ACHN (cell line): Measurements from ENCODE around the gene IST1.

ENCODE experiments used
- DNase-seq: peaks from one replicate; pipeline ENCODE4 v3.0.0-alpha.2; 2015
- in situ Hi-C: cut with HindIII; loops from 2 replicates; pipeline ENCODE4 v1.10.0; 2017; ENCODE audit warnings: low sequenced_read_pairs, low pct_ligation_motif_present, low pct_unique_long_range_greater_than_20kb

The IST1 gene

DNA sequence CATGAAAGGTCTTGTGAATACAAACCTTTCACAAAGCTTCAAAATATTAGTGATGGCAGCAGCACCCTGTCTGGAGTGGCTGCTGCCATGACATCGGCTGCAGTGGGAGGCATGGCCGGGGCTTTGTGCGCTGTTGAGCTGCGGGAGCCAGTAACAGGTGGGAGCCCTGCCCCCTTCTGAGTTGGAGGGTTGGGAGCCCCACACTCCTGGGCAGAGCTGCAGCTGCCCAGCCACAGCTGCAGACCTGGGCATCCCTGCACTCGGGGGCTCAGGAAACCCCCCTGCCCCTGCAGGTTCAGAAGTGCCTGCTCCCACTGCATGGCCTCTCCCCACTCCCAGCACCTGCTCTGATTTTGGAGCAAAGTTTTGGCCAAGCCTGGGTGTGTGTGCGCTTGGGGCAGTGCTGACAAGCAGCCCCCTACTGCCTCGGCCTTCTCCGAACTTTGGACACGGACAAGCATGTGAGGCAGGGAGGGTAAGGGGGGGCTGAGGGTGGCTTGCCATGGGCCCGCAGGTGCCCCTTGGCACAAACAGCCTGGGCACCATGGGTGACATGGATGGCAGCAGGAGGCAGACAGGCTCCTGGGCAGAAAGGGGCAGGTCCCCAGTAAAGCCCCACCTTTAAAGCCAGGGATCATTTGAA, 42.7 kb downstream of the IST1 start:
- DNase-seq = no peak
- in situ Hi-C loops = no loop called here

DNA sequence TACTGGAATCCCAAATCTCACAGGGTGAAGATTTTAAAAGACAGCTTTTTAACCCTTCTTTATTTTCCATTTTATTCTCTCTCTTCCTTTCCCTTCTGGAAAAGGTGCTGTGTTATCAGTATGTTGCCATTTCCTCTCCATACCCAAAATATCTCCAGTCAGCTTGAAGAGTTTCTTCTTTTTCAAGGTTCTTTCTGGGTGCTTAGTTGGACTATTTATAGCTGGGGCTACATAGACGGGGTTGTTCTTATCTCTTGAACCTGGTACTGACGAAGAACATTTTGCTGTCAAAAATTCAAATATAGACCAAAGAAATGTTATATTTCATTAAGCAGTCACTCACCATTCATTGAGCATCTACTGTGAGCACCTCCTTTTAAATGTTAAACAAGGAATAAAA, 48.6 kb downstream of the IST1 start:
- in situ Hi-C loops = no loop called here
- DNase-seq = no peak

DNA sequence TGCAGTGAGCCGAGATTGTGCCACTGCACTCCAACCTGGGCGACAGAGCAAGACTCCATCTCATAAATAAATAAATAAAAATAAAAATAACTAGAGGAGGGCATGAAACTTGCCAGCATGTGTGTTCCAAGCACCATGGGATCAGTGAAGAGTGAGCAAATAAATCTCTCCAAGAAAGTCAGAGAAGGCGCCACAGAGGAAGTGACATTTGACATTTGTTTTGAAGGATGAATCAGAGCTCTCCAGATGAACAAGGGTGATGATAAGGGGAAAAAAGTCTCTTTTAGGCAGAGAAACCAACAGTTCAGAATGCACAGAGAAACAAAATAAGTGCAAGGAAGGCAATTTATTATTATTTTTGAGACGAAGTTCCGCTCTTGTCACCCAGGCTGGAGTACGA, 50.3 kb downstream of the IST1 start:
- in situ Hi-C loops = no loop called here
- no peak for DNase-seq

DNA sequence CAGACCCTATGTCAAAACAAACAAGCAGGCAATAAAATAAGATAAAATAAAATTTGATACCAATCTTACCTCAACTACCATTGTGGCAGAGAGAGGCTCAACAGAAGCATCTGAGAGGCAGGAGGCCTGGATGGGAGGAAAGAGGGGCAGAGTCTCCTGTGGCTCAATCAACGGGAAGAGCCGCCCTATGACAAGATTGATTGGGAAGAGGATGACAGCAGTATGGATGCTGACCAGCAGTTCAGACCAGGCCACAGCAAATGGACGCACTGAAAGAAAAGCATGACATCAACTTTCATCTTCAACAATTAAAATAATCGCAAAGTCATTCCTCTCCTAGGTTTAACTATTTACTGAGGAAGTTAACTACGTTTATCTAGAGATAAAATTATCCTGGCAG, 57.5 kb downstream of the IST1 start:
- in situ Hi-C loops = no loop called here
- no peak for DNase-seq

DNA sequence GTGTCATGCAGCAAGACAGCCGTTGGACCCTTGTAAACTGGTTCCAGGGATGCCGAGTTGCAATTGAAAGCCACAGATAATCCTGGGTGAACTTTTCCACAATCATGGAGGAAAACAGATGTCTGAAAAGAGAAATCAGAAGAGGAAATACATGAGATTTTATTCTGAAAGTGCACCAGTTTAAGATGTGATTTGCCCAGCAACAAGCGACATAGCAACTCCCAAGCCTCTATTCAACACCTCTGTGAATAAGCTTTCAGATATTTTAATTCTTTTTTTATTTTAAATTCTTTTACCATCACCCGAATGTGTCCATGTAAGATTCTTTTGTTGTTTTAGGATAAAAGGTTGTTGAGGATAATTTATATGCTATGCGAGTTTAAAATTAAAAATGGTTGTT, 58.8 kb downstream of the IST1 start:
- in situ Hi-C loops = no loop called here
- DNase-seq = no peak

DNA sequence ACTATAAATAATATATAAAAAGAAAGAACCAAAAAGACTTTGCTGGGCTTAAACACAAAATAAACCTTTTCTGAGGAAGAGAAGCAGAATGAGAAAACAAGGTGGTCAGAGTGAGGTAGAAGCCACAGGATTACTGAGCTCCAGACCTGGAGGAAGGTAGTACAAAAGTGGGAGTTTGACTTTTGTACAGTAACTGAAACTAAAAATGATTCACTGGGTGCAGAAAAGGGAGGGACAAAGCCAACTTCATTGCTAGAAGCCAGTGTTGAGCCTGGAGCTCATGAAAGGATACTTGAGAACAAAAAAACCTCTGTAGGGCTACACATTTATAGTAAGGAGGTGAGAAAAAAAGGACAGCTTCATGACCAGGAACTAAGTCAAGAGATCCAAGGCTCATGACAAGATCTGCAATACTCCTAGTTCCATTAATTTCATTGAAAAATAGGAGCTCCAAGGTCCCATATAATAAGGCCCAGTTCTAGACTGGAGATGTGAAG, 59.4 kb downstream of the IST1 start:
- in situ Hi-C loops = no loop called here
- no peak for DNase-seq

DNA sequence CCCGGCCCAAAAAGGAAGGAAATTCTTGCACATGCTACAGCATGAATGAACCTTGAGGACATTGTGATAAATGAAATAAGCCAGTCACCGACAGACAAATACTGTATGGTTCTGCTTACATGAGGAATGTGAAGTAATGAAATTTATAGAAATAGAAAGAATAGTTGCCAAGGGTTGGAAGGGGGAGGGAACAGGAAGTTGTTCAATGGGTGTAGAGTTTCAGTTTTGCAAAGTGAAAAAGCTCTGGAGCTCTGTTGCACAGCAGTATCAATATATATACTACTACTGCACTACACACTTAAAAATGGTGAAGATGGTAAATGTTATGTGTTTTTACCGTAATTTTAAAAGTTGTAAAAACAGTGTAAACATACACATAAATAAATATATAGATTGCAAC, 61.2 kb downstream of the IST1 start:
- no peak for DNase-seq
- in situ Hi-C loops = no loop called here

DNA sequence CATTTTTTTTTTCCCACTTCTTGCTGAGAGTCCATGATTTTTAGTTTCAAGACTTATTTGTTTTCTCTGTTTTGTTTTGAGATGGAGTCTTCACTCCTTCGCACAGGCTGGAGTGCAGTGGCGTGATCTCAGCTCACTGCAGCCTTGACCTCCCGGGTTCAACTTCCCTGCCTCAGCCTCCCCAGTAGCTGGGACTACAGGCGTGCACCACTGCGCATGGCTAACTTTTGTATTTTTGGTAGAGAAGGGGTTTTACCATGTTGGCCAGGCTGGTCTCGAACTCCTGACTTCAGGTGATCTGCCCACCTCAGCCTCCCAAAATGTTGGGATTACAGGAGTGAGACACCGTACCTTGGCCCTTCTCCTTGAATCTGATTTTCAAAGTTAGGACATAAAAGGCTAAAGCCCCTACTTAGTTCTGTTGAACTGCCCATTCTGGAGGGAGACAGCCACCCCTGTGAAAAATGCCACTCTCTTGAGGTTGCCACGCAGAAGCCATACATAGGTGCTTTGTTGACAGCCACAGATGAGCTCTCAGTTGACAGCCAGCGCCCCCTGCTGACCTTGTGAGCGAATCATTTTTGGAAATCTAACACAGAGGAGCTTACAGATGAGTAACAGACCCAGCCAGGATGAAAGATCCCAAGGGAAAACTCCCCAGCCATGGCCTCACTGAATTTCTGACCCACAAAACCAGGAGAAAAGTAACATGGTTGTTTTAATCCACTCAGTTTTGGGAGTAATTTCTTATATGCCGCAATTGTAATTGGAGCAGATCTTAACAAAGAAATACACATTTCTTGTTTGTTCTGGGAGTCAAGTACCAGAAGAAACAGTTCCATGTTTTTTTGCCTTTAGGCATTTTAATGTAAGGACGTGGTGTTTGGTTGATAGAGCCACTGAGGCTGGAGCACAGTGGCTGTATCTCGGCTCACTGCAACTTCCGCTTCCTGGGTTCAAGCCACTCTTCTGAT, 66.0 kb downstream of the IST1 start:
- peak; percentile 83 for DNase-seq
- in situ Hi-C loops = no loop called here

DNA sequence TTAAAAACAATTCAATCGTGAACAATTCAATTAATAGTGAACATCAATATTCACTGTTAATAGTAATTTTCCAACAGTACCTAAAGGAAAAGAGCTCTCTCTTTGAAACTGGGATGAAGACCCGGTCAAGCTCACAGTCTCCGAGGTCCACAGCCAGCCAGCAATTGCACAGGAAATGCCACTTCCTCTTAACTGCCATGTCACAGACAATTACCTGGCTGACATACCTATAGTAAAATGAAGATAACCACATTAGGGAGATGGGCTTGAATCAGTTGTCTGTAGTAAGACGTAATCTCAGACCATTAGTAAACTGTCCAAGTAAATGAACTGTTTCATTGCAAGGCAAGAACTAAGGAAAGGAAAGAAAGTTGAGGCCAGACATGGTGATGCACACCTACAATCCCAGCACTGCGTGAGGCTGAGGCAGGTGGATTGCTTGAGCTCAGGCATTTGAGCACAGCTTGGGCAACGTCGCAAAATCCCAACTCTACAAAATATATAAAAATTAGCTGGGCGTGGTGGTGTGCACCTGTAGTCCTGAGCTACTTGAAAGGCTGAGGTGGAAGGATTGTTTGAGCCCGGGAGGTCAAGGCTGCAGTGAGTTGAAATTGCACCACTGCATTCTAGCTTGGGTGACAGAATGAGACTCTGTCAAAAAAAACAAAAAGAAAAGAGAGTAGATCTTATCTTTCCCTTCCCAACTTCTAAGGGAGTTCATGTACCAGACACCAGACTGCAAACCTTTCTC, 68.0 kb downstream of the IST1 start:
- in situ Hi-C loops = no loop called here
- DNase-seq = no peak

DNA sequence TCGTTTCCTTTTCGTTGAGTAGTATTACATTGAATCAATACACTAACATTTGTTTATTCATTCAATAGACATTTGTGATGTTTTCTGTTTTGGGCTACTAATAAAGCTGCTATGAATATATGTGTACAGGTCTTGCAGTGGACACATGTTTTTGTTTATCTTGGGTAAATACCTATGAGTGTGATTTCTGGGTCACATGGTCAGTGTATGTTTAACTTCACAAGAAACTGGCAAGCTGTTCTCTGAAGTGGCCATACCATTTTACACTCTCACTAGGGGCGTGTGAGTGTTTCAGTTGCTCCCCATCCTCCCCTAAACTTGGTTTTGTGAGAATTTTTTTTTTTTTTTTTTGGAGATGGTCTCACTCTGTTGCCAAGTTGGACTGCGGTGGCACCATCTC, 69.9 kb downstream of the IST1 start:
- in situ Hi-C loops = no loop called here
- DNase-seq = no peak

DNA sequence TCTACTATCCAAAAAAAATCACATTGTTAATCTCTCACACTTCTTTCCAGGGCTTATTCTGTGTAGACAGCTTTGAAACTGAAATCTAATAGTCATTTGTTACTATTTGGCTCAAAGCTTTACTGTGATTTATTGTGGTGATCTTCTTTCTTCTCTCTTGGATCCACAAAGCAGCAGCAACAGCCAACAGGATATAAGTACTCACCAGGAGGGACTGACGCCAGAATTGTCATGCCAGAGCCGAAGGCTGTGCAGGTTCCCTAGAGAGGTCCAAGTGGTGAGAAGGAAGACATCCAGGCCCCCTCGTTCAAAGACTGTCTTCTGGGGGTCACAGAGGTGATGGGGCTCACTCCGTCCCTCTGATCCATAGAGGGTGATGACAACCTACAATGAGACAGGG, 71.6 kb downstream of the IST1 start:
- DNase-seq = no peak
- in situ Hi-C loops = no loop called here

DNA sequence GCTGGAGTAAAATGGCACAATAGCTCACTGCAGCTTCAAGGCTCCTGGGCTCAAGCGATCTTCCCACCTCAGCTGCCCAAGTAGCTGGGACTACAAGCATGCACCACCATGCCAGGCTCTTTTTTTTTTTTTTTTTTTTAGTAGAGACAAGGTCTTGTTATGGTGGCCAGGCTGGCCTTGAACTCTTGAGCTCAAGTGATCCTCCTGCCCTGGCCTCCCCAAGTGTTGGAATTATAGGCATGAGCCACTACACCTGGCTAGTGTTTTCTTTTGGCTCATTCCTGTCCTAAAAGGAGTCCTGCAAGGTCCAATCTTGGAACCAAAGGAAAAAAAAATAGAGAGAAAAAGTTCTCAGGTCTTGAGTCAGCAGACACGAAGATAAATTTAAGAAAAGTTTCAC, 74.0 kb downstream of the IST1 start:
- in situ Hi-C loops = no loop called here
- DNase-seq = no peak

DNA sequence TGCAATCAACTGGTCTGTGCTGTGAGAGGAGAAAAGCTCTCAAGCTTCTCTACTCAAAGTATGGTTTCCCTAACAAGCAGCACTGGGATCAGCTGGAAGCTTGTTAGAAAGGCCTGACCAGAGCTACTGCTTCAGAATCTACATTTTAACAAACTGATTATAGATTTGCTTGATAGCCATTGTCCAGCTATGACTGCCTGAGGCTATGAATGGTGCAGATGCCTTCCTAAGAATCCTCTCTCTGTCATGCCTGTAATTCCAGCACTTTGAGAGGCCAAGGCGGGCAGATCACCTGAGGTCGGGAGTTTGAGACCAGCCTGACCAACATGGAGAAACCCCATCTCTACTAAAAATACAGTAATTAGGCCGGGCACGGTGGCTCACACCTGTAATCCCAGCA, 76.2 kb downstream of the IST1 start:
- in situ Hi-C loops = no loop called here
- DNase-seq = no peak

DNA sequence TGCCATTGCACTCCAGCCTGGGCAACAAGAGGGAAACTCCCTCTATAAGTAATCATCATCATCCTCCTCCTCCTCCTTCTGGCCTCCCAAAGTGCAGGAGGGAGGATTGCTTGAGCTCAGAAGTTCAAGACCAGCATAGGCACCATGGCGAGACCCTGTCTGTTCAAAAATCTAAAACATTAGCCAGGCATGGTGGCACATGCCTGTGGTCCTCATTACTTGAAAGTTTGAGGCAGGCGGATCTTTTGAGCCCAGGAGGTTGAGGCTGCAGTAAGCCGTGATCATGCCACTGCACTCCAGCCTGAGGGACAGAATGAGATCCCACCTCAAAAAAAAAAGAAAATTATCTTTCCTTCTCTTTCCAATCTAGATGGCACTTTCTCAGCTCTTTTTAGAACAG, 77.0 kb downstream of the IST1 start:
- in situ Hi-C loops = no loop called here
- no peak for DNase-seq

DNA sequence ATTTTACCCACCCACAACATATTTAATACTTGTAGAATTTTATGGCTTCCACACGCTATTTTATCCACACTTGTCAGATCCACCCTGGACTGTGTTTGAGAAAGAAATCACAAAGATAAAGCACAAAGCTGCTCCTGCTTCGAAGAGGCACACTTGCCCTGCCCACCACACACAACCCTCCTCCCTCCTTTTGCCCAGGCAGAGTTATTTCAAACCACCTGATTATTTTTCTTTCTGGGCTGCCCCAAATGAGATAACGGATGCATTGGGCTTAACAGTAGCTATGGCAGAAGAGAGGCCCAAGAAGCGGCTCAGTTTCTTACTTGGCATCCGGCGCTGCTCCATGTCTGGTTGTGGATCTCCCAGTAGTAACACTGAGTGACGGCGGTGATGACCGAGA, 77.7 kb downstream of the IST1 start:
- DNase-seq = no peak
- in situ Hi-C loops = no loop called here

DNA sequence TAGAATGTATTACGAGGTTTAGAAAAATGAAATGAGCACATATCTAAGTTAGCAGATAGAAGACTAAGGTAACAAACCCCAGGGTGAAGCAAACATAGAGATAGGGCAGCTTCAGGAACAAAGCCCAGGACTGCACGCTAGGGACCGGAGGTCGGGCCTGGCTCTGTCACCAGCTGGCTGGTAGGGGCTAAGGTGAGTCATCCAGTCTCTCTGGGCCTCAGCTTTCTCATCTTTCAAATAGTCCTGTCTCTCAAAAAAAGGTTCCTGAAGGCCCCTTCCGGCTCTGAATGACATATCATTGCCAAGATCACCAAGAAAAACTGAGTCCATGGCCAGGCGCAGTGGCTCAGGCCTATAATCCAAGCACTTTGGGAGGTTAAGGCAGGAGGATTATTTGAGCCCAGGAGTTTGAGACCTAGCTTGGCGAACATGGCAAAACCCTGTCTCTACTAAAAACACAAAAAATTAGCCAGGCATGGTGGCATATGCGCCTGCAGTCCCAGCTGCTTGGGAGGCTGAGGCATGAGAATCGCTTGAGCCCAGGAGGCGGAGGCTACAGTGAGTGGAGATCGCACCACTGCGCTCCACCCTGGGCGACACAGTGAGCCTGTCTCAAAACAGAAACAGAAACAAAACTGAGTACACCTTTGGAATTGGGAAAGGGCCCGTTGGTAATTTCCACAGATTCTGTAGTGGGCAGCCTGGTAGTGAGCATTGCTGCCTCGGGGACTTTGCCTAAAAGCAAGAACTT, 78.9 kb downstream of the IST1 start:
- in situ Hi-C loops = no loop called here
- no peak for DNase-seq
